ENCODE measurements around the gene HECTD2. TPM values are rescaled to one million over a fixed set of nuclear protein-coding genes. Genes with fewer than 3 reads are reported as not detected.
"Not testable (repeated sequence)": the region's sequence is repeated elsewhere in the genome, so short reads cannot be mapped to it uniquely, and the experiment has no call there.

The HECTD2 gene
- total RNA-seq, 1 donor from 2014 or later, result 6.0 TPM

DNA sequence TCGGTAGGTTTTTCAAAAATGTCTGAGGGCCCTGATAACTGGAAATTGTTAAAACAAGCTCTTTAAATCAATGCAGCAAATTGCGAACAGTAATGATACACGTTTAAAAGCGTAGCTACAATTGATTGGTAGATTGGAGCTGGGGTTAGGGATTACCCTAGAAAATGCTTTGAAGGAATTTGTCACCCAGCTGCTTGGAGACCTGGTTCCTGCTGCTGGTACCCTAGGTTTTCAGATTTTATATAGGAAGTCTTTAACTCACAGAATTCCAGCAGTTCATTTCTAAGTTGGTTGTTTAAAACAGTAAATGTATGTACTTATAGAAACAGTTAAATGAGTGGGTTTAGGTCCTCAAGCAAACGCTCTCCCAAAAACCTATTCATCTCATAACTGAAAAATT lies 1.5 kb downstream of the HECTD2 start:
- no peak for DNase-seq (ENCODE audit: low read depth in 2 of 2)

GRCh38 chr10:91412354-91413087 lies 2.4 kb downstream of the HECTD2 start:
- no peak for DNase-seq (ENCODE audit: low read depth in 2 of 2)

DNA sequence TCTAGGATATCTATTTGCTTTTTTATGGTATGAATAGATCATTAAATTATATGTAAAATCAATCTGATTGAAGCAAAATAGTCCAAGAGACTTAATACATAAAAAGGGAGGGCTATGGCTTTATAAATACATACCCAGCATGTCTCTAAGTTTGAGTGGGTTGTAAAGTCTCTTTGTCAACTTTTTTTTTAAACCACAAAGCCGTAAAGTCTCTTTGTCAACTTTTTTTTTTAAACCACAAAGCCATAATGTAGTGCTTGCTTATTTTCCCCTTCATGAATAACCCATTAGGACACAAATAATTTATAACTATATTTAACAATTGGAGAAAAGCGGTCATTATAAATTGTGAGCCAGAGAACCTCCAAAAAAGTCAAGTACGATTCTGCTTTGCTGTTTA lies 5.7 kb downstream of the HECTD2 start:
- DNase-seq (ENCODE audit: low read depth in 2 of 2), result no peak

DNA sequence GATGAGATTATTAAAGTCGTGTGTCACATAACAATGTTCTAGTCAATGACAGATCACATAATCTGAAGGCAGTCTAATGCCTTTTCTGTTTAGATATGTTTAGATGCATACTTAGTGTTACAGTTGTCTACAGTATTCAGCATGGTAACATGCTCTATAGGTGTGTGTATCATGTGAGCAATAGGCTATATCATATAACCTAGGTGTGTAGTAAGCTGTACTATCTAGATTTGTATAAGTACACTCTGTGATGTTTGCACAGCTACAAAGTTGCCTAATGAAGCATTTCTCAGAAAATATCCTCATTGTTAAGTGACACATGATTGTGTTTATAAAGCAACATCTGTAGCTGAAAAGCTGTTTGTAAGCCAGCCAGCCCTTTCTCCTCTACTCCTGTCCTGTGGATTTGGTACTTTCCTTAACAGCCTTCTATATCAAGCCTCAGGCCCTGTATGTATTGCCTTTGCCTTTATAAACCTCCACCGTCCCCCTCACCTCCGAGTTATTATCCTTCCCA lies 6.3 kb downstream of the HECTD2 start:
- no peak for DNase-seq (ENCODE audit: low read depth in 2 of 2)

DNA sequence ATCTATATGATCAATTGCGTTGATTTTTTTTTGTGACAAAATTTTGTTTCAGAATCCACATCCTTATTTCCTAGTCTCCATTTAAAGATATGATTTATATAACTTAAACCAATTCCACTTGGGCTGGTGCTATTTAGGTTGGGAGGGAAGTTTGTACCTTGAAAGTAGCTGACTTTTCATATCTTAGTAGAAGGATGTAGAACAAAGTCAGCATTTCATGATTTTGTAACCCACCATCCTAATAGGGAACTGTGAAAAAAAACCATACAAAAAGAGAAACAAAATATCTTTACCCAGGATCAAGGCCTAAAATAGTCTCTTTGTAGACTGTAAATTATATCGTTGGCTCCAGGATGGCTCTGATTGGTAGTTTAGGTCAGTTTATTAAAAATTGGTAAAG lies 8.3 kb downstream of the HECTD2 start:
- DNase-seq (ENCODE audit: low read depth in 2 of 2), result no peak

- DNase-seq (ENCODE audit: low read depth in 2 of 2), result peak in 1 of 2 donors; percentile 45
These were observed 10.7 kb downstream of the HECTD2 start for GRCh38 chr10:91420868-91421267.

DNA sequence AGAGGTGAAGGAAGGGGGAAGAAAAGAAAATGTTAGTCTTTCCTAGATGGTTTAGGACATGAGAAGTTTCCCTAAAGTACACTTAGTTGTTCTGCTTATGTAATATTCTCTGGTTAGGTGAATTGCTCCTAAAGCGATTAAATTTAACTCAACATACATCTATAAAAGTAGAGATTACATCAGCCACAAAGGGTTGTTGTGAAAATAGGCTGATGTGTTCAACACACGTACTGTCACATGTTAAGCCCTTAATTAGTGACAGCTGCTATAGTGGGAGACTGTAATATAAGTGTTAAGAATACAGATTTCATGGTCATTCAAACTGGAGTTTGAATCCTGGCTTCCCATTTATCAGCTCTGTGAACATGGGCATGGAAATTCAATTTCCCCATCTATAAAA lies 12.8 kb downstream of the HECTD2 start:
- DNase-seq (ENCODE audit: low read depth in 2 of 2), result no peak

DNA sequence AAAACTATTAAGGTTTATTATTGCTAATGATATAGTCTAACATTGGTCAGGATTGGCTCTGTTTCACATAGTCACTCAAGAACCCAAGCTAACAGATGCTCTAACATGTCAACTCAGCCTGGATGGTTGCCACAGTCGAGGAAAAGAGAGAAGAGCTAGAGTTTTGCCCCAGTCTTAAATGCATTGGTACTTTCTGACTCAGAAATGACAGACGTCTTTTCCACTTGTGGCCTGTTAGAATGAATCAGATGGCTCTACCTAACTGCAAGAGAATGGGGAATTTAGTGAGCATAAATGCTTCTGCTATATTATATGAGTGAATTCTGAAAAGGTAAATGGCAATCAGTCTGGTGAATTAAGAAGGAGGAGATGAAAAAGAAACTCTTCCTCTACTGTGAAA lies 13.9 kb downstream of the HECTD2 start:
- DNase-seq (ENCODE audit: low read depth in 2 of 2), result peak in 1 of 2 donors; percentile 5

- DNase-seq (ENCODE audit: low read depth in 2 of 2), result no peak
These were observed 22.0 kb downstream of the HECTD2 start for GRCh38 chr10:91432175-91432574.

GRCh38 chr10:91433620-91434019 lies 23.5 kb downstream of the HECTD2 start:
- no peak for DNase-seq (ENCODE audit: low read depth in 2 of 2)

DNA sequence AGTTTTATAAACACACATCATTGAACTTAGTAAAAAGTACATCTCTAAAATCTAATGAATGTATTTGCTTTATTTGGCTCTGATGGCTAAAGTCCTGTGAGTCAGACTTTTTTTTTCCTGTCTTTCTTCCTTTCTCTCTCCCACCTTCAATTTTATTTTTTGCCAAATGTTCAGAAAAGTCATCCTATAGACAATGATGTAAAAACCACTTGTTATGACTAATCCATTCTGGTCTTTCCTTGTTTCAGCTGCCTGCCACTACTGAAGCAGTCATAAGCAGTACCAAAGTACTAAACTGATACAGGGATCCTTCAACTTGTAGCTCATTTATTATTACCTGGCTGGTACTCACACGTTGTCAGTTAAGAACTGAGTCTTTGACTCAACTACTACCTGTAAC lies 23.9 kb downstream of the HECTD2 start:
- peak; percentile 13 to 30 for DNase-seq (ENCODE audit: low read depth in 2 of 2)

DNA sequence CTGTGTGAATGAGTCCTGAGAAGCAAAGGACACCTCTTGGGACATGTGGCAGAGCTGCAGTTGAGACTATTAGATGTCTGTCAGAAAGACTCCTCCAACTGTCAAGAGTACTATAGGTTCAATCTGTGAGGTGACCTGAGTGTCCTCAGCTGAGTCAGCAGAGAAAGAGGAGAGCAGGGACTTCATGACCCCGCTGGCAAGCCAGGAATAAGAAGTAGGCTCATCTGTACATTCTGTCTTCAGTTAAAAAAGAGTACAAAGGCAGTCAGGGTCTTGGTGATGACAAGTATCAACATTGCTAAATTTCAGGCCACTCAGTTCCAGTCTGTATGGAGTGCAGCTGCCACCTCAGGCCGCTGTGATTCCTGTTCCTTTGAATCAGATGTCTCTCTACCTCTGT lies 25.1 kb downstream of the HECTD2 start:
- DNase-seq (ENCODE audit: low read depth in 2 of 2), result no peak

DNA sequence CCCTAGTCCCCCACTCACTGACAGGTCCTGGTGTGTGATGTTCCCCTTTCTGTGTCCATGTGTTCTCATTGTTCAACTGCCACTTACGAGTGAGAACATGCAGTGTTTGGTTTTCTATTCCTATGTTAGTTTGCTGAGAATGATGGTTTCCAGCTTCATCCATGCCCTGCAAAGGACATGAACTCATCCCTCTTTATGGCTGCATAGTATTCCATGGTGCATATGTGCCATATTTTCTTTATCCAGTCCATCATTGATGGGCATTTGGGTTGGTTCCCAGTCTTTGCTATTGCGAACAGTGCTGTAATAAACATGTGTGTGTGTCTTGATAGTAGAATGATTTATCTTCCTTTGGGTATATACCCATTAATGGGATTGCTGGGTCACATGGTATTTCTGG lies 28.1 kb downstream of the HECTD2 start:
- DNase-seq (ENCODE audit: low read depth in 2 of 2), result not testable (repeated sequence)

DNA sequence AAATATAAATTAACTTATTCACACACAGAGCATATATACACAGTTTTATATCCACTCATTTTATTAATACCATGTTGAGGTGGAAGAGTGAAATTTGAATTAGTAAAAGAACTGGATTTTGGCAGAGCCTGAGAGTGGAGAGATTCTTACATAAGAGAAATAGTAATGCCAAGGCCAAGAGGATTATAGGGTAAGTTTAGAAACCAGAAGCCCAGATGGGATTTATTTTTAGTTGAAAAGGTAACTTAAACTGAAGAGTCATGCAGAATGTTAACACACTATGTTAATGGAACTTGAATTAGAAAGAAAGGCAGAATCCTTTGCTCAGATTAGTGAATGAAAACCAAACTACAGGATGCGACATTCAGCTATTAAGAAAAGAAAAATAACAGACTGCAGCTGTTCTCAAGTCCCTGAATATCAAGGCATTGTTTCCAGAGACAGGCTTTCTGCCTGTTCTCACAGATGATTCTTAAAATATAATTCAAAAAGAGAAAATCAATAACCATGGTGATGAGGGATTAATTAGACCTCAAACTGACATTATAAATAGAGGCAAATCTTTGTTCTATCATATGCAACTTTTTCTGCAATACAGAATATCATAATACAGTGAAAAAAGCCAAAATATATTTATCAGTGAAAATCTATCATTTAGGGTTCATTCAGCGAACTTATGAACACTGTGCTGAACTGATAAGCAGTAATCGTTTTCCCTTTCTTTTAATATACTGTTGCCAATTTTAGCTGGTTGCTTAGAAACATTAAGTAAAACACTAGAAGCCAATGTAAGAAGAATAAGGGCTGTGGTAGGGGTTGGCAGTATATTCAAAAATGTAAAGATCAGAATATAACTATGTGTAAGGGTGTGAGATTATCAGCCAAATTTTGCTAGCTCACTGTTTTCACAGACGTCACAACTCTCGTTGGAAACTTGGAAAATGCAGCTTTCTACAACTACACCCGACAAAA lies 34.4 kb downstream of the HECTD2 start:
- no peak for DNase-seq (ENCODE audit: low read depth in 2 of 2)

- no peak for DNase-seq (ENCODE audit: low read depth in 2 of 2)
These were observed 41.9 kb downstream of the HECTD2 start for GRCh38 chr10:91452063-91452462.

GRCh38 chr10:91453535-91453934 lies 43.4 kb downstream of the HECTD2 start:
- no peak for DNase-seq (ENCODE audit: low read depth in 2 of 2)

- not testable (repeated sequence) for DNase-seq (ENCODE audit: low read depth in 2 of 2)
These were observed 45.0 kb downstream of the HECTD2 start for GRCh38 chr10:91455135-91455534.

- DNase-seq (ENCODE audit: low read depth in 2 of 2), result no peak
These were observed 50.5 kb downstream of the HECTD2 start for GRCh38 chr10:91460681-91461080.

DNA sequence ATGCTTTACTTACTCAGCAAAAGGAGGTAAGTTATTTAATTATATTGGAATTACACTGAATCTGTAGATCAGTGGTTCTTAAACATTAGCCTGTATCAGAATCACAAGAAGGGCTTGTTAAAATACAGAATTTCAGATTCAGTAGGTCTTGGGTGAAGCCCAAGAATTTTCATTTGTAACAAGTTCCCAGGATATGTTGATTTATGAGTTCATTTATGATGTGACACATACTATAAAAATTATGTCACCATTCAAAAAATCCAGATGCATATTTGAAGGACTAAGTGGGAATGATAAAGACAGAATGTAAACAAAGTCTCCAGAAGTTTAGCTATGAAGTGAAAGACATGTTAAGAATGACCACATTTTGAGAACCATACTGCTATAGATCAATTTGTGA lies 52.3 kb downstream of the HECTD2 start:
- peak in 1 of 2 donors; percentile 36 for DNase-seq (ENCODE audit: low read depth in 2 of 2)

DNA sequence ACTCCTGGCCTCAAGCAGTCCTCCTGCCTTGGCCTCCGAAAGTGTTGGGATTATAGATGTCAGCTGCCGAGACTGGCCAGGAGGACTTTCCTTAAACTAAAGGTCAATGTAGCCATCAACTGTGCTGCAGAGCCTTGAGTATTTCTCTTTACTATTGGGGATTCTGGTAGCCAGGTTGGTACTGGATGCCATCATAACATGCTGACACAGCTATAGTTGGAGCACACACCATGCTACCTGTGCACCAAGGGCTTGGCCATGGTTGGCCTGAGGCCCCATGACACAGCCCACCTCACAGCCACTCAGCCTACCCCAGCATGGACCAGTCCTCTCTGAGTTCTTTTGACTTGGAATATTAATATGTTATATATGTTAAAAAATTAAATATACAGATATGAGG lies 54.4 kb downstream of the HECTD2 start:
- no peak for DNase-seq (ENCODE audit: low read depth in 2 of 2)

DNA sequence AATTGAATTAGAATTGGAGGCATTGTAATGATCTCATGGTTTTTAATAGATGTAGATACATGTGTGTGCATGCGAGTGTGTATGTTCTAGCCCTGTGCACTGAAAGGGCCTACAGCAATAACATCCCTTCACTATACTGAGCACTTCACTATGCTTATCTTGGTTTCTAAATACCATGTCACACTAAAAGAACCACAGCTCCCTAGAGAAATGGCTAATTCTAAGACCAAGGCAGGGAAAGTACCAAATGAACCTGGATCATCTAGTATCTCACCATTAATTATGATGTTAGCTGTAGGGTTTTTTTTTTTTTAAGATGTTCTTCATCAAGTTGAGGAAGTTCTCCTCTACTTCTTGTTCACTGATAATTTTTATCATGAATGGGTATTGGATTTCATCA lies 55.1 kb downstream of the HECTD2 start:
- DNase-seq (ENCODE audit: low read depth in 2 of 2), result no peak

- no peak for DNase-seq (ENCODE audit: low read depth in 2 of 2)
These were observed 57.0 kb downstream of the HECTD2 start for GRCh38 chr10:91467114-91467513.

Data from lung microvascular endothelial cell (primary cell).